Mesendoderm (in vitro differentiated cells): ENCODE results near the gene ARHGEF11.

ENCODE experiments used
- DNase-seq: peaks from one replicate; pipeline ENCODE4 v3.0.0; 2013
- H2AK5ac ChIP-seq: 2 replicates; pipeline ENCODE4 v1.6.1; 2013; ENCODE audit warnings: low read length, inconsistent platforms
- H2BK120ac ChIP-seq: 2 replicates; pipeline ENCODE4 v1.6.1; 2013; ENCODE audit warnings: low read depth, mild to moderate bottlenecking, low read length, moderate library complexity, mixed read lengths
- H2BK15ac ChIP-seq: replicated peaks from 2 replicates; pipeline ENCODE4 v1.6.1; 2013; ENCODE audit warnings: low read depth, mild to moderate bottlenecking, moderate library complexity
- H2BK5ac ChIP-seq: 2 replicates; pipeline ENCODE4 v1.6.1; 2013; ENCODE audit warnings: low read length, inconsistent platforms
- H3K18ac ChIP-seq: 2 replicates; pipeline ENCODE4 v1.6.1; 2013; ENCODE audit warnings: mild to moderate bottlenecking, low read length, mixed read lengths
- H3K23ac ChIP-seq: one replicate; pipeline ENCODE4 v1.6.1; 2013; ENCODE audit warnings: low read length
- H3K27ac ChIP-seq: 2 replicates; pipeline ENCODE4 v1.5.1; 2013; ENCODE audit warnings: low read depth, mild to moderate bottlenecking, inconsistent platforms, low read length, moderate library complexity
- H3K27me3 ChIP-seq: 2 replicates; pipeline ENCODE4 v1.6.1; 2013; ENCODE audit warnings: low read length, control low read depth, mild to moderate bottlenecking, inconsistent platforms; ENCODE audit not compliant: insufficient read depth, poor library complexity
- H3K36me3 ChIP-seq: 2 replicates; pipeline ENCODE4 v1.6.1; 2013; ENCODE audit warnings: low read length, inconsistent platforms; ENCODE audit not compliant: control insufficient read depth, insufficient read depth
- H3K4ac ChIP-seq: one replicate; pipeline ENCODE4 v1.6.1; 2013; ENCODE audit warnings: low read depth, mild to moderate bottlenecking, low read length, moderate library complexity
- H3K4me1 ChIP-seq: 2 replicates; pipeline ENCODE4 v1.6.1; 2013; ENCODE audit warnings: low read depth, low read length, inconsistent platforms; ENCODE audit not compliant: control insufficient read depth
- H3K4me2 ChIP-seq: 2 replicates; pipeline ENCODE4 v1.6.1; 2013; ENCODE audit warnings: low read length
- H3K4me3 ChIP-seq: 2 replicates; pipeline ENCODE4 v1.5.1; 2013; ENCODE audit warnings: mild to moderate bottlenecking, low read length
- H3K56ac ChIP-seq: one replicate; pipeline ENCODE4 v1.6.1; 2013; ENCODE audit warnings: low read length
- H3K79me1 ChIP-seq: 2 replicates; pipeline ENCODE4 v1.6.1; 2013; ENCODE audit warnings: low read length, inconsistent platforms
- H3K79me2 ChIP-seq: 2 replicates; pipeline ENCODE4 v1.6.1; 2013; ENCODE audit warnings: mild to moderate bottlenecking, low read length; ENCODE audit not compliant: control insufficient read depth, insufficient read depth
- H3K9ac ChIP-seq: 2 replicates; pipeline ENCODE4 v1.6.1; 2013; ENCODE audit warnings: low read length, inconsistent platforms
- H4K5ac ChIP-seq: one replicate; pipeline ENCODE4 v1.6.1; 2013; ENCODE audit warnings: low read length
- H4K8ac ChIP-seq: one replicate; pipeline ENCODE4 v1.6.1; 2013; ENCODE audit warnings: low read depth, mild to moderate bottlenecking, control low read depth, low read length, moderate library complexity
- WGBS: extraction: QIAGEN DNeasy Blood & Tissue Kit; methylation state at CpG from one replicate; pipeline ENCODE4 v1.1.7; 2013; ENCODE audit warnings: low lambda C conversion rate, missing lambda C conversion rate; ENCODE audit not compliant: insufficient coverage; ENCODE audit errors: extremely low coverage; 5-methylcytosine and 5-hydroxymethylcytosine counted together

The ARHGEF11 gene

GRCh38 chr1:156992215-156992614 is 53.3 kb downstream of the ARHGEF11 start:
- H2BK15ac ChIP-seq: no peak overlapping the region
- H4K5ac ChIP-seq: no peak overlapping the region
- no CpG with 5 or more reads among the region's 7 CpGs for WGBS
- no peak overlapping the region for H2BK5ac ChIP-seq
- H3K4me2 ChIP-seq: no peak overlapping the region
- H3K23ac ChIP-seq: no peak overlapping the region
- H4K8ac ChIP-seq: no peak overlapping the region
- no peak overlapping the region for H3K18ac ChIP-seq
- no peak overlapping the region for H2BK120ac ChIP-seq
- no peak overlapping the region for H3K4me3 ChIP-seq
- H3K27me3 ChIP-seq: no peaks in the 10 kb centered on the region
- no peak overlapping the region for H2AK5ac ChIP-seq
- H3K4ac ChIP-seq: no peak overlapping the region
- H3K79me2 ChIP-seq: peaks cover 1% of the 10 kb centered on the region
- peaks cover 3% of the 10 kb centered on the region for H3K4me1 ChIP-seq
- H3K27ac ChIP-seq: no peak overlapping the region
- H3K36me3 ChIP-seq: no peaks in the 10 kb centered on the region
- DNase-seq: no peak
- no peak overlapping the region for H3K9ac ChIP-seq
- peaks cover 6% of the 10 kb centered on the region for H3K79me1 ChIP-seq
- H3K56ac ChIP-seq: no peak overlapping the region

GRCh38 chr1:156987715-156988114 is 57.8 kb downstream of the ARHGEF11 start:
- H3K56ac ChIP-seq: no peak overlapping the region
- no peaks in the 10 kb centered on the region for H3K27me3 ChIP-seq
- H2BK5ac ChIP-seq: no peak overlapping the region
- no peak overlapping the region for H2AK5ac ChIP-seq
- H2BK120ac ChIP-seq: no peak overlapping the region
- H3K9ac ChIP-seq: no peak overlapping the region
- no peak overlapping the region for H4K8ac ChIP-seq
- H3K4me2 ChIP-seq: no peak overlapping the region
- H4K5ac ChIP-seq: no peak overlapping the region
- no peak overlapping the region for H3K4me3 ChIP-seq
- no peak overlapping the region for H2BK15ac ChIP-seq
- no CpG with 5 or more reads among the region's 6 CpGs for WGBS
- H3K27ac ChIP-seq: no peak overlapping the region
- no peaks in the 10 kb centered on the region for H3K79me2 ChIP-seq
- peaks cover 3% of the 10 kb centered on the region for H3K79me1 ChIP-seq
- no peak for DNase-seq
- no peak overlapping the region for H3K23ac ChIP-seq
- H3K4me1 ChIP-seq: no peaks in the 10 kb centered on the region
- H3K36me3 ChIP-seq: no peaks in the 10 kb centered on the region
- H3K4ac ChIP-seq: no peak overlapping the region
- no peak overlapping the region for H3K18ac ChIP-seq

- no peak overlapping the region for H4K8ac ChIP-seq
- H2BK120ac ChIP-seq: no peak overlapping the region
- no peak overlapping the region for H3K9ac ChIP-seq
- WGBS: no CpG with 5 or more reads among the region's 4 CpGs
- no peak overlapping the region for H3K23ac ChIP-seq
- no peak overlapping the region for H3K4me2 ChIP-seq
- no peak for DNase-seq
- no peaks in the 10 kb centered on the region for H3K27me3 ChIP-seq
- H3K18ac ChIP-seq: no peak overlapping the region
- no peaks in the 10 kb centered on the region for H3K4me1 ChIP-seq
- H4K5ac ChIP-seq: no peak overlapping the region
- H3K36me3 ChIP-seq: no peaks in the 10 kb centered on the region
- no peaks in the 10 kb centered on the region for H3K79me1 ChIP-seq
- H2BK5ac ChIP-seq: no peak overlapping the region
- H3K56ac ChIP-seq: no peak overlapping the region
- no peak overlapping the region for H2AK5ac ChIP-seq
- H3K4ac ChIP-seq: no peak overlapping the region
- no peak overlapping the region for H2BK15ac ChIP-seq
- no peaks in the 10 kb centered on the region for H3K79me2 ChIP-seq
- no peak overlapping the region for H3K27ac ChIP-seq
- H3K4me3 ChIP-seq: no peak overlapping the region
Observed at GRCh38 chr1:156980551-156980950, 65.0 kb downstream of the ARHGEF11 start.

DNA sequence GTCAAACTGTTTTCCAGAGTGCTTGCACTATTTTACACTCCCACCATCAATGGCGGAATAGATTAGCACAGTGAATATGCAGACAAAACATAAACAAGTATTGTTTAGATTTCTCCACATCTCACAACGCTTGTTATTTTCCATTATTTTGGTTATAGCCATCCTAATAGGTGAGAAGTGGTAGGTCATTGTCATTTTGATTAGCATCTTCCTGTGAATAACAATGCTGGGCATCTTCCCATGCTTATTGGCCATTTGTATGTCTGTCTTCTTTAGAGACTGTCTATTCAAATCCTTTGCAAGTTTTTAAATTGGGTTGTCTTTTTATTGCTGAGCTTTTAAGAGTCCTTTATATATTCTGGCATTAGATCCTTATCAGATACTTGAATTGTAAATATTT is 70.5 kb downstream of the ARHGEF11 start:
- Histone ChIP-seq H3K18ac (no peak overlapping the region), H4K8ac (no peak overlapping the region), H2BK5ac (no peak overlapping the region), H3K27me3 (no peaks in the 10 kb centered on the region), H3K23ac (no peak overlapping the region), H3K36me3 (no peaks in the 10 kb centered on the region), H3K79me1 (no peaks in the 10 kb centered on the region), H3K27ac (no peak overlapping the region), H3K56ac (no peak overlapping the region), H3K4ac (no peak overlapping the region), H3K9ac (no peak overlapping the region), H4K5ac (no peak overlapping the region), H3K4me2 (no peak overlapping the region), H3K4me1 (no peaks in the 10 kb centered on the region), H2AK5ac (no peak overlapping the region), H3K4me3 (no peak overlapping the region), H3K79me2 (no peaks in the 10 kb centered on the region), H2BK120ac (no peak overlapping the region), H2BK15ac (no peak overlapping the region)
- no peak for DNase-seq
- no CpG with 5 or more reads among the region's 2 CpGs for WGBS

DNA sequence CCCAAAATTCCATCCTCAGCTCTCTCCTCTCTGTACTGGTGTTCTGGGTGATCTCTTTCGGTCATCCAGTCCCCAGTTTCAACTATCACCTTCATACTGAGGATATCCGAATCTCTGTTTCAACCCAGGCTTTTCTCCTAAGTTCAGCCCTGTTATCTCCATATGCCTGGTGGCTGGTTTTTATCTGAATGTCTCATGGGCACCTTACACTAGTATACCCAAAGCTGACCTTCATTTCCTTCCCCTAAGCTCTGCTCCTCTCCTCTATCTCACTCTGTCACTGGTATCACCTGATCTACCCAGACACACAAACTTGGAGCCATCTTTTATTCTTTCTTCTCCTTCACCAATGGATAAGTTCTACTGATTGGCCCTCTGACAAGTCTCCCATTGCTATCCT is 72.1 kb downstream of the ARHGEF11 start:
- H3K4me2 ChIP-seq: no peak overlapping the region
- no peak overlapping the region for H2BK5ac ChIP-seq
- H3K4ac ChIP-seq: no peak overlapping the region
- H3K4me3 ChIP-seq: no peak overlapping the region
- no peaks in the 10 kb centered on the region for H3K79me2 ChIP-seq
- no peak overlapping the region for H3K27ac ChIP-seq
- H2AK5ac ChIP-seq: no peak overlapping the region
- H3K23ac ChIP-seq: no peak overlapping the region
- no peak overlapping the region for H3K18ac ChIP-seq
- no peaks in the 10 kb centered on the region for H3K36me3 ChIP-seq
- H2BK120ac ChIP-seq: no peak overlapping the region
- no peaks in the 10 kb centered on the region for H3K27me3 ChIP-seq
- H3K56ac ChIP-seq: no peak overlapping the region
- no peak for DNase-seq
- WGBS: no CpG with 5 or more reads among the region's 2 CpGs
- no peak overlapping the region for H4K8ac ChIP-seq
- no peak overlapping the region for H3K9ac ChIP-seq
- H4K5ac ChIP-seq: no peak overlapping the region
- H2BK15ac ChIP-seq: no peak overlapping the region
- H3K4me1 ChIP-seq: no peaks in the 10 kb centered on the region
- H3K79me1 ChIP-seq: no peaks in the 10 kb centered on the region

- no peak overlapping the region for H4K5ac ChIP-seq
- no CpG with 5 or more reads among the region's 3 CpGs for WGBS
- no peak overlapping the region for H3K27ac ChIP-seq
- DNase-seq: no peak
- no peak overlapping the region for H3K9ac ChIP-seq
- no peaks in the 10 kb centered on the region for H3K36me3 ChIP-seq
- H3K23ac ChIP-seq: no peak overlapping the region
- H3K18ac ChIP-seq: no peak overlapping the region
- no peak overlapping the region for H2BK120ac ChIP-seq
- H4K8ac ChIP-seq: no peak overlapping the region
- no peak overlapping the region for H3K4ac ChIP-seq
- H3K79me1 ChIP-seq: no peaks in the 10 kb centered on the region
- no peak overlapping the region for H2AK5ac ChIP-seq
- no peak overlapping the region for H2BK5ac ChIP-seq
- no peaks in the 10 kb centered on the region for H3K27me3 ChIP-seq
- H3K4me1 ChIP-seq: no peaks in the 10 kb centered on the region
- H3K56ac ChIP-seq: no peak overlapping the region
- H3K4me3 ChIP-seq: no peak overlapping the region
- H3K4me2 ChIP-seq: no peak overlapping the region
- no peaks in the 10 kb centered on the region for H3K79me2 ChIP-seq
- H2BK15ac ChIP-seq: no peak overlapping the region
Observed at GRCh38 chr1:156970017-156970416, 75.5 kb downstream of the ARHGEF11 start.
